WTC11 (cell line): ENCODE measurements around the gene CHST11. TPM values are rescaled to one million over a fixed set of nuclear protein-coding genes. Genes with fewer than 3 reads are reported as not detected.

ENCODE experiments used
- ATAC-seq: fragments of 200-7000 bp; cut with Tn5 transposase; 2 replicates; pipeline ENCODE4 v1.10.0; 2021; ENCODE audit warnings: mild to moderate bottlenecking, moderate library complexity
- CTCF ChIA-PET: fragments of 300-600 bp; sonication (Branson Sonifier 250); formaldehyde crosslinking; loops from one replicate; lab custom pipeline; 2021; ENCODE audit warnings: antibody characterized with exemption; lab: Charles Lee
- POLR2A ChIA-PET: fragments of 350-600 bp; sonication (Branson Sonifier 250); formaldehyde crosslinking; loops from one replicate; lab custom pipeline; 2021; ENCODE audit warnings: antibody characterized with exemption; lab: Charles Lee
- DNase-seq: peaks from one replicate; pipeline ENCODE4 v3.0.0; 2021; ENCODE audit warnings: low spot score
- H3K27ac Mint-ChIP-seq: 2 replicates; pipeline ENCODE4 v1.8.0; 2021; ENCODE audit warnings: mixed read lengths
- H3K27me3 Mint-ChIP-seq: 2 replicates; pipeline ENCODE4 v1.8.0; 2021; ENCODE audit warnings: low read depth, mild to moderate bottlenecking, moderate library complexity, mixed read lengths
- H3K36me3 Mint-ChIP-seq: 2 replicates; pipeline ENCODE4 v1.8.0; 2021; ENCODE audit warnings: mixed read lengths
- H3K4me1 Mint-ChIP-seq: 2 replicates; pipeline ENCODE4 v1.8.0; 2022; ENCODE audit warnings: mixed read lengths
- H3K4me3 Mint-ChIP-seq: 2 replicates; pipeline ENCODE4 v1.8.0; 2021; ENCODE audit warnings: mild to moderate bottlenecking, moderate library complexity, mixed read lengths
- H3K9me3 Mint-ChIP-seq: 2 replicates; pipeline ENCODE4 v1.8.0; 2021; ENCODE audit warnings: mixed read lengths
- CREB1 ChIP-seq: sonication (generic); formaldehyde crosslinking; IDR thresholded peaks from 2 replicates; pipeline ENCODE4 v1.8.0; 2023; ENCODE audit warnings: mild to moderate bottlenecking, missing genetic modification reagents
- FOXK1 ChIP-seq: sonication (generic); formaldehyde crosslinking; IDR thresholded peaks from 2 replicates; pipeline ENCODE4 v1.8.0; 2022; ENCODE audit warnings: mild to moderate bottlenecking, moderate library complexity, missing genetic modification reagents
- FOXP1 ChIP-seq: sonication (generic); formaldehyde crosslinking; IDR thresholded peaks from 2 replicates; pipeline ENCODE4 v1.8.0; 2022; ENCODE audit warnings: missing genetic modification reagents, mild to moderate bottlenecking, moderate library complexity, borderline replicate concordance
- KAT7 ChIP-seq: sonication (generic); formaldehyde crosslinking; IDR thresholded peaks from 2 replicates; pipeline ENCODE4 v1.8.1; 2023; ENCODE audit warnings: missing genetic modification reagents, mild to moderate bottlenecking, borderline replicate concordance
- MYBL2 ChIP-seq: sonication (generic); formaldehyde crosslinking; IDR thresholded peaks from 2 replicates; pipeline ENCODE4 v1.8.1; 2023; ENCODE audit warnings: mild to moderate bottlenecking, moderate library complexity, missing genetic modification reagents
- PRRX2 ChIP-seq: fragments of 250-450 bp; sonication (Bioruptor Pico); IDR thresholded peaks from 2 replicates; pipeline ENCODE4 v1.8.0; 2021; ENCODE audit warnings: mild to moderate bottlenecking
- SMAD4 ChIP-seq: sonication (generic); formaldehyde crosslinking; IDR thresholded peaks from 2 replicates; pipeline ENCODE4 v1.8.0; 2022; ENCODE audit warnings: mild to moderate bottlenecking, missing genetic modification reagents
- SP1 ChIP-seq: sonication (generic); formaldehyde crosslinking; conservative IDR thresholded peaks from 2 replicates; pipeline ENCODE4 v1.8.1; 2022; ENCODE audit warnings: missing genetic modification reagents
- ZNF121 ChIP-seq: sonication (generic); formaldehyde crosslinking; IDR thresholded peaks from 2 replicates; pipeline ENCODE4 v1.8.0; 2023; ENCODE audit warnings: missing genetic modification reagents
- ZNF281 ChIP-seq: sonication (generic); formaldehyde crosslinking; IDR thresholded peaks from 2 replicates; pipeline ENCODE4 v1.8.0; 2023; ENCODE audit warnings: mild to moderate bottlenecking, missing genetic modification reagents
- ZNF416 ChIP-seq: fragments of 250-450 bp; sonication (Bioruptor Pico); IDR thresholded peaks from 2 replicates; pipeline ENCODE4 v1.9.0; 2021; ENCODE audit warnings: mild to moderate bottlenecking, inconsistent platforms
- ZSCAN18 ChIP-seq: fragments of 250-450 bp; sonication (Bioruptor Pico); IDR thresholded peaks from 2 replicates; pipeline ENCODE4 v2.1.2; 2022; ENCODE audit warnings: mild to moderate bottlenecking, moderate library complexity
- total RNA-seq: library from RNA; stranded (reverse); gene quantifications from 3 replicates; pipeline ENCODE4 v1.2.3, GENCODE V29; 2021
- TF ChIP-seq, protein P1 (sequence below): sonication (generic); formaldehyde crosslinking; IDR thresholded peaks from 2 replicates; pipeline ENCODE4 v1.8.1; 2022; ENCODE audit warnings: low read depth, mild to moderate bottlenecking, moderate library complexity, missing genetic modification reagents, borderline replicate concordance
- TF ChIP-seq, protein P2 (sequence below): sonication (generic); formaldehyde crosslinking; IDR thresholded peaks from 2 replicates; pipeline ENCODE4 v1.8.1; 2022; ENCODE audit warnings: mild to moderate bottlenecking, missing genetic modification reagents, moderate library complexity, borderline replicate concordance
- TF ChIP-seq, protein P3 (sequence below): sonication (generic); formaldehyde crosslinking; conservative IDR thresholded peaks from 2 replicates; pipeline ENCODE4 v1.8.1; 2022; ENCODE audit warnings: mild to moderate bottlenecking, missing genetic modification reagents
- TF ChIP-seq, protein P4 (sequence below): sonication (generic); formaldehyde crosslinking; IDR thresholded peaks from 2 replicates; pipeline ENCODE4 v1.8.1; 2022; ENCODE audit warnings: mild to moderate bottlenecking, moderate library complexity, missing genetic modification reagents
- TF ChIP-seq, protein P5 (sequence below): fragments of 250-450 bp; sonication (Bioruptor Pico); IDR thresholded peaks from 2 replicates; pipeline ENCODE4 v1.9.0; 2021; ENCODE audit warnings: mild to moderate bottlenecking
- TF ChIP-seq, protein P6 (sequence below): sonication (generic); formaldehyde crosslinking; IDR thresholded peaks from 2 replicates; pipeline ENCODE4 v1.8.1; 2023; ENCODE audit warnings: mild to moderate bottlenecking, missing genetic modification reagents, moderate library complexity

Gene CHST11
- total RNA-seq, 1 experiment from 2014 or later, result 24.2 TPM

- no peak for TF ChIP-seq CREB1 (CRISPR knock-in tag)
- no peak for TF ChIP-seq MYBL2 (CRISPR knock-in tag)
- TF ChIP-seq, protein P1, sequence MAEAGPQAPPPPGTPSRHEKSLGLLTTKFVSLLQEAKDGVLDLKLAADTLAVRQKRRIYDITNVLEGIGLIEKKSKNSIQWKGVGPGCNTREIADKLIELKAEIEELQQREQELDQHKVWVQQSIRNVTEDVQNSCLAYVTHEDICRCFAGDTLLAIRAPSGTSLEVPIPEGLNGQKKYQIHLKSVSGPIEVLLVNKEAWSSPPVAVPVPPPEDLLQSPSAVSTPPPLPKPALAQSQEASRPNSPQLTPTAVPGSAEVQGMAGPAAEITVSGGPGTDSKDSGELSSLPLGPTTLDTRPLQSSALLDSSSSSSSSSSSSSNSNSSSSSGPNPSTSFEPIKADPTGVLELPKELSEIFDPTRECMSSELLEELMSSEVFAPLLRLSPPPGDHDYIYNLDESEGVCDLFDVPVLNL, result no peak
- no peak for TF ChIP-seq ZNF281
- TF ChIP-seq ZNF416, result no peak
- TF ChIP-seq KAT7, result no peak
- TF ChIP-seq FOXK1, result no peak
- TF ChIP-seq, protein P2, sequence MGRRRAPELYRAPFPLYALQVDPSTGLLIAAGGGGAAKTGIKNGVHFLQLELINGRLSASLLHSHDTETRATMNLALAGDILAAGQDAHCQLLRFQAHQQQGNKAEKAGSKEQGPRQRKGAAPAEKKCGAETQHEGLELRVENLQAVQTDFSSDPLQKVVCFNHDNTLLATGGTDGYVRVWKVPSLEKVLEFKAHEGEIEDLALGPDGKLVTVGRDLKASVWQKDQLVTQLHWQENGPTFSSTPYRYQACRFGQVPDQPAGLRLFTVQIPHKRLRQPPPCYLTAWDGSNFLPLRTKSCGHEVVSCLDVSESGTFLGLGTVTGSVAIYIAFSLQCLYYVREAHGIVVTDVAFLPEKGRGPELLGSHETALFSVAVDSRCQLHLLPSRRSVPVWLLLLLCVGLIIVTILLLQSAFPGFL (CRISPR knock-in tag), result no peak
- TF ChIP-seq, protein P3, sequence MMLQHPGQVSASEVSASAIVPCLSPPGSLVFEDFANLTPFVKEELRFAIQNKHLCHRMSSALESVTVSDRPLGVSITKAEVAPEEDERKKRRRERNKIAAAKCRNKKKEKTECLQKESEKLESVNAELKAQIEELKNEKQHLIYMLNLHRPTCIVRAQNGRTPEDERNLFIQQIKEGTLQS (CRISPR knock-in tag), result no peak
- TF ChIP-seq SMAD4 (CRISPR knock-in tag), result no peak
- TF ChIP-seq, protein P4, sequence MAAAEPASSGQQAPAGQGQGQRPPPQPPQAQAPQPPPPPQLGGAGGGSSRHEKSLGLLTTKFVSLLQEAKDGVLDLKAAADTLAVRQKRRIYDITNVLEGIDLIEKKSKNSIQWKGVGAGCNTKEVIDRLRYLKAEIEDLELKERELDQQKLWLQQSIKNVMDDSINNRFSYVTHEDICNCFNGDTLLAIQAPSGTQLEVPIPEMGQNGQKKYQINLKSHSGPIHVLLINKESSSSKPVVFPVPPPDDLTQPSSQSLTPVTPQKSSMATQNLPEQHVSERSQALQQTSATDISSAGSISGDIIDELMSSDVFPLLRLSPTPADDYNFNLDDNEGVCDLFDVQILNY, result no peak
- no peak for TF ChIP-seq SP1 (CRISPR knock-in tag)
- no peak for TF ChIP-seq ZNF121 (CRISPR knock-in tag)
- TF ChIP-seq, protein P5, sequence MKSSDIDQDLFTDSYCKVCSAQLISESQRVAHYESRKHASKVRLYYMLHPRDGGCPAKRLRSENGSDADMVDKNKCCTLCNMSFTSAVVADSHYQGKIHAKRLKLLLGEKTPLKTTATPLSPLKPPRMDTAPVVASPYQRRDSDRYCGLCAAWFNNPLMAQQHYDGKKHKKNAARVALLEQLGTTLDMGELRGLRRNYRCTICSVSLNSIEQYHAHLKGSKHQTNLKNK, result no peak
- no peak for TF ChIP-seq PRRX2 (CRISPR knock-in tag)
- TF ChIP-seq ZSCAN18 (CRISPR knock-in tag), result no peak
- no peak for TF ChIP-seq FOXP1 (CRISPR knock-in tag)
- TF ChIP-seq, protein P6, sequence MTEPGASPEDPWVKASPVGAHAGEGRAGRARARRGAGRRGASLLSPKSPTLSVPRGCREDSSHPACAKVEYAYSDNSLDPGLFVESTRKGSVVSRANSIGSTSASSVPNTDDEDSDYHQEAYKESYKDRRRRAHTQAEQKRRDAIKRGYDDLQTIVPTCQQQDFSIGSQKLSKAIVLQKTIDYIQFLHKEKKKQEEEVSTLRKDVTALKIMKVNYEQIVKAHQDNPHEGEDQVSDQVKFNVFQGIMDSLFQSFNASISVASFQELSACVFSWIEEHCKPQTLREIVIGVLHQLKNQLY (CRISPR knock-in tag), result no peak
- ChIA-PET CTCF (no interaction called here), POLR2A (no interaction called here)
- peak; percentile 40; the same call in 1 of the 2 replicates for ATAC-seq
- no peak for DNase-seq
- Mint-ChIP-seq H3K4me1 (peaks cover 23% of the 10 kb centered on the region), H3K27ac (no peak overlapping the region), H3K9me3 (no peaks in the 10 kb centered on the region), H3K4me3 (no peak overlapping the region), H3K27me3 (no peaks in the 10 kb centered on the region), H3K36me3 (no peaks in the 10 kb centered on the region)
Observed at GRCh38 chr12:104682790-104683279, 226.1 kb downstream of the CHST11 start.
